ENCODE data around the gene CHD5. TPM values are rescaled to one million over a fixed set of nuclear protein-coding genes. Genes with fewer than 3 reads are reported as not detected.
A peak's percentile ranks its signal among the peaks of the same experiment; 100 is the strongest.
"Not testable (repeated sequence)": the region's sequence is repeated elsewhere in the genome, so short reads cannot be mapped to it uniquely, and the experiment has no call there.

The CHD5 gene
- not detected for polyA plus RNA-seq

DNA sequence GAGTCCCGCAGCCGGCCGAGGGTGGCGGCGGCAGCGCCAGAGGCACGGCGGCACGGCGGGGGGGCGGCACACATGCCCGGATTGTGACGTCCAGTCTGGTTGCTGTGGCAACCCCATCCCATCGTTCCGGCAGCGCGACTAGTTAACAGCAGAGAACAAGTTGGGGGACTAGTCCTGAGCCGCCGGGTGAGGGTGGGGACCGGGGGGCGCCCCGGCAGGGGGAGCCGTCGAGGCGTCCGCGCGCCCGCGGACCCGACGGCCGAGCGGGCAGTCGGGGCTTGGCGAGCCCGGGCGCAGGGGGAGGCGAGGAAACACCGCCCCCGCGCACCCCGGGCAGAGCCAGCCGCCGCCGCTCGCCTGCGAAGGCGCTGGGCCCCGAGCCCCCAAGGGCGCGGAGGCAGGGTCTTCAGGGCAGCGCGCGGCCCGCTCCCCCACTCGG lies at the start of gene CHD5:
Gene CHD5, minus strand, starts transcription at position 54 of the 439 bp plus-strand sequence. CDS start 298 bp downstream, outside the sequence.
- peak within 1 kb of the TSS; percentile 28 to 75 (median 62) for H3K4me3 Mint-ChIP-seq
- no peaks in the 10 kb centered on the region for H3K9me3 Mint-ChIP-seq
- H3K27ac Mint-ChIP-seq, result peak within 1 kb of the TSS in 1 of 3 donors; percentile 63
- H3K27me3 Mint-ChIP-seq, result peaks cover 41% of the 10 kb centered on the region
- peaks cover 2% of the 10 kb centered on the region for H3K36me3 Mint-ChIP-seq
- H3K4me1 Mint-ChIP-seq, result peaks cover 8 to 17% (median 9%) of the 10 kb centered on the region in 3 donors

DNA sequence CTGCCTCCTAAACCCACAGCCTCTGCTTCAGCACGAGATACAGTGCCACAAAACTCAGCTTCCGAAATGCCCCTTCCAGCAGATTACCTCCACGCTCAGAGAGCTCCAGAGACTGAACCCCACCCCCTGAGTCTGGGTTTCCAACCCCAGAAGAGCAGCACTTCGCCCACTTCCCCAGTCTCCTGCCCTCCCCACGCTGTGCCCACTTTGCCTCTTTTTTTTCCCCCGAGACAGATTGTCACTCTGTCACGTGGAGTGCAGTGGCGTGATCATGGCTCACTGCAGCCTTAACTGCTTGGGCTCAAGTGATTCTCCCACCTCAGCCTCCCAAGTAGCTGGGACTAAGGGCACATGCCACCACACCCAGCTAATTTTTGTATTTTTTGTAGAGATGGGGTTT lies 45.5 kb upstream of the CHD5 start:
- Mint-ChIP-seq H3K4me1 (peaks cover 0 to 2% (median 0%) of the 10 kb centered on the region in 3 donors), H3K9me3 (peaks cover 0 to 1% (median 0%) of the 10 kb centered on the region in 3 donors), H3K27me3 (no peaks in the 10 kb centered on the region), H3K4me3 (no peak overlapping the region), H3K36me3 (peaks cover 14% of the 10 kb centered on the region), H3K27ac (no peak overlapping the region)

GRCh38 chr1:6224718-6225117 lies 44.6 kb upstream of the CHD5 start:
- Mint-ChIP-seq H3K9me3 (peaks cover 0 to 1% (median 0%) of the 10 kb centered on the region in 3 donors), H3K27me3 (no peaks in the 10 kb centered on the region), H3K4me3 (no peak overlapping the region), H3K36me3 (peaks cover 15% of the 10 kb centered on the region), H3K4me1 (peaks cover 0 to 2% (median 0%) of the 10 kb centered on the region in 3 donors), H3K27ac (no peak overlapping the region)

GRCh38 chr1:6223617-6224016 lies 43.5 kb upstream of the CHD5 start:
- Mint-ChIP-seq H3K27ac (no peak overlapping the region), H3K36me3 (peaks cover 15% of the 10 kb centered on the region), H3K4me3 (no peak overlapping the region), H3K4me1 (peaks cover 0 to 2% (median 0%) of the 10 kb centered on the region in 3 donors), H3K27me3 (peaks cover 2% of the 10 kb centered on the region), H3K9me3 (peaks cover 0 to 1% (median 0%) of the 10 kb centered on the region in 3 donors)

DNA sequence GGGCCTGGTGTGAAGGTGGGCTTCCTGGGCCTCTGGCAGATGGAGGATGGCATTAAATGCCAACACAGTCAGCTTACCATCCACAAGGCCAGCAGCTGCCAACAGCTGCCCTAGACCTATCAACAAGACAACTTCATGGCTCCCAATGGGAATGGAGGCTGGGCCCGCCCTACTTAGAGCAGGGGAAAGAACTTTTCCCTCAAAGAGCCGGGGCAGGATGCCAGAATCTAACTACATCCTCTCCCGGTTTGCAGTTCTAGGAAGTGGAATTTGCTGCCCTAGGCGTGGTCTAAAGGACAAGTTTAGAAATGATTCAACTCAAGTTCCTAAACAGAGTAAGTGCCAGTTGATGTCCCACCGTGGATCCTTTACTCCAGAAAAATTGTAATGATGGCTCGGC lies 42.5 kb upstream of the CHD5 start:
- peaks cover 0 to 1% (median 0%) of the 10 kb centered on the region in 3 donors for H3K9me3 Mint-ChIP-seq
- peaks cover 2% of the 10 kb centered on the region for H3K27me3 Mint-ChIP-seq
- no peak overlapping the region for H3K4me3 Mint-ChIP-seq
- H3K27ac Mint-ChIP-seq, result no peak overlapping the region
- H3K4me1 Mint-ChIP-seq, result peaks cover 0 to 2% (median 0%) of the 10 kb centered on the region in 3 donors
- peaks cover 15% of the 10 kb centered on the region for H3K36me3 Mint-ChIP-seq

- Mint-ChIP-seq H3K9me3 (peaks cover 0 to 1% (median 0%) of the 10 kb centered on the region in 3 donors), H3K27me3 (peaks cover 2% of the 10 kb centered on the region), H3K4me3 (no peak overlapping the region), H3K4me1 (no peaks in the 10 kb centered on the region), H3K27ac (no peak overlapping the region), H3K36me3 (peaks cover 12% of the 10 kb centered on the region)
These were observed 41.2 kb upstream of the CHD5 start for GRCh38 chr1:6221210-6221784.

DNA sequence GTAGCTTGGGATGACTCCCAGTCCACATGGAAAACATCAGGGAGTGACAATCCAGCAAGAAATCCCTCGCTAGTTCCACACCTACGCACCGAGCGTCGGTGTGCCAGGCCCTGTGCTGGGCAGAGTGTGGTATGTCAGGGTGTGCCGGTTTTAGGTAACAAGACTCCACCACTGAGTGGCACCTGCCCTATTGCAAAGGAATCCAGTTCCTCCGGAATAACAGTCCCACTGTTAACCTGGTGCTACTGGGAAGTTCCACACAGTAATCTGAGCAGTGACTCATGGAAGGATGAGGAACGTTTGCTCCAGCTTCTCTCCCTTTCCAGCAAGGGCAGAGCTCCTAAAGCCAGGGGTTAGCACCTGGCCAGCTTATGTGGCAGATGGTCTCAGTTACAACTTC lies 40.1 kb upstream of the CHD5 start:
- Mint-ChIP-seq H3K27ac (no peak overlapping the region), H3K36me3 (peaks cover 10% of the 10 kb centered on the region)

GRCh38 chr1:6219641-6220040 lies 39.5 kb upstream of the CHD5 start:
- H3K4me1 Mint-ChIP-seq, H3K27ac Mint-ChIP-seq: not testable (repeated sequence)

More for the DNA sequence above, 40.1 kb upstream of the CHD5 start:
- Mint-ChIP-seq H3K9me3 (peaks cover 0 to 1% (median 0%) of the 10 kb centered on the region in 3 donors), H3K27me3 (peaks cover 9% of the 10 kb centered on the region), H3K4me3 (no peak overlapping the region), H3K4me1 (no peaks in the 10 kb centered on the region)

DNA sequence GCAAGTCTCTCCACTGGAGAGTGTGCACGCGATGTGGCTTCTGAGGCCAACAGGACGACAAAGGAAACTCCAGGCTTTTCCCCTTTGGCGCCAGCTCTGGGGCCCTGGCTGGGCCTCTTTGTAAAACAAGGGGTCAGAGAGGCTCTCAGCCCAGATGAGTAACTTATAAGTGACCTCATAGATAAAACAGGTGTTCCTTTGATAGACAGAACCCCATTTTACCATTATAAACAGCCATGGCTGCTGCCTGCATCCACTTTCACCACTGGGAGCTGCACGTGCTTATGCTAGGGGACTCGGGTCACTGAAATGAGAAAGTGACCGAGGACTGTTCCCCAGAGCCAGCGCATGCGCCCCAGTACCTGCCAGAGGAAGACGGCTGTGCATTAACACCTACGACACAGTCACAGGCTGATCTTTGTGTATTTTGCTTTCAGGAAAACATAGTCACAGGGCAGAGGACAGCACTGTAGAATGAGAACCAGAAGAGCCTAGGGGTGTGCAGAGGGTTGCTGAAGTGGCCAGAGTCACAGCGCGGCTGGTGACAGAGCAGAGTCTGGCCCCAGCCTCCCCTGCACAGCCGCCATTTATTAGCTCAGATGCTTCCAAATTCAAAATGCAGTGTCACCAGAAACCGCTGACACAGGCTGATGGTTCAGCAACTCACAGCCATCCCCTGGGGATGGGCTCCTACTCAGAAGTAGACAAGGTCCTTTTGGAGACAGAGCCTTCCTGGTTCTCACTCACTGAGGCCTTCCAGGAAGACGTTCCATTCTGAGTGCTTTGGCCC lies 38.4 kb upstream of the CHD5 start:
- Mint-ChIP-seq H3K27me3 (peaks cover 14% of the 10 kb centered on the region), H3K4me3 (no peak overlapping the region), H3K4me1 (no peaks in the 10 kb centered on the region), H3K27ac (no peak overlapping the region), H3K9me3 (peaks cover 0 to 1% (median 0%) of the 10 kb centered on the region in 3 donors), H3K36me3 (peaks cover 4% of the 10 kb centered on the region)

More at GRCh38 chr1:6219641-6220040, 39.5 kb upstream of the CHD5 start:
- H3K27me3 Mint-ChIP-seq, result peaks cover 14% of the 10 kb centered on the region
- H3K4me3 Mint-ChIP-seq, H3K9me3 Mint-ChIP-seq, H3K36me3 Mint-ChIP-seq: not testable (repeated sequence)

- no peaks in the 10 kb centered on the region for H3K9me3 Mint-ChIP-seq
These were observed 32.3 kb upstream of the CHD5 start for GRCh38 chr1:6212193-6212959.

DNA sequence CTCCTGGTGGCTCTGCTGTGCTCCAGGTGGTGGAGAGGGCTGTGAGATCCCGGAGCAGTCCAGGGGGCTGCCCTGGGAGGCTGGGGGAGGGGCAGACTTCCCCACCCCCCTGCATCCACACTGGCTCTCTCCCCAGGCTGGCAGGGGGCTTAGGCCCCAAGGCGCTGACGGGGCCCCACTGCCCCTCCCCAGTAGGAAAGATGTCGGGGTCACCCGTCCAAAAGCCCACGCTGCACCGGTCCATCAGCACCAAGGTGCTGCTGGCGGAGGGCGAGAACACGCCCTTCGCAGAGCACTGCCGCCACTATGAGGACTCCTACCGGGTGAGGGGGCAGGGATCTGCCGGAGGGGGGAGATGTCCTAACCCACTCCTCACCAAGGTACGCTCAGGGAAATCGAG lies 31.6 kb upstream of the CHD5 start:
- Mint-ChIP-seq H3K36me3 (peaks cover 1% of the 10 kb centered on the region), H3K4me1 (peaks cover 9 to 17% (median 11%) of the 10 kb centered on the region in 3 donors), H3K9me3 (no peaks in the 10 kb centered on the region), H3K27me3 (peaks cover 39% of the 10 kb centered on the region), H3K4me3 (peak overlapping the region in 1 of 4 donors; percentile 50), H3K27ac (no peak overlapping the region)

More at GRCh38 chr1:6212193-6212959, 32.3 kb upstream of the CHD5 start:
- H3K27ac Mint-ChIP-seq, result no peak overlapping the region
- peaks cover 9 to 15% (median 11%) of the 10 kb centered on the region in 3 donors for H3K4me1 Mint-ChIP-seq
- peaks cover 35% of the 10 kb centered on the region for H3K27me3 Mint-ChIP-seq
- H3K4me3 Mint-ChIP-seq, result peak overlapping the region in 1 of 4 donors; percentile 50
- H3K36me3 Mint-ChIP-seq, result no peaks in the 10 kb centered on the region

- H3K36me3 Mint-ChIP-seq, result peaks cover 1% of the 10 kb centered on the region
- H3K27ac Mint-ChIP-seq, result no peak overlapping the region
- H3K4me1 Mint-ChIP-seq, result peaks cover 9 to 18% (median 11%) of the 10 kb centered on the region in 3 donors
- H3K4me3 Mint-ChIP-seq, result no peak overlapping the region
- peaks cover 37% of the 10 kb centered on the region for H3K27me3 Mint-ChIP-seq
- H3K9me3 Mint-ChIP-seq, result no peaks in the 10 kb centered on the region
These were observed 30.7 kb upstream of the CHD5 start for GRCh38 chr1:6210591-6211355.

- no peaks in the 10 kb centered on the region for H3K9me3 Mint-ChIP-seq
These were observed 29.8 kb upstream of the CHD5 start for GRCh38 chr1:6209661-6210580.

More at GRCh38 chr1:6209661-6210580, 29.8 kb upstream of the CHD5 start:
- Mint-ChIP-seq H3K27ac (no peak overlapping the region), H3K4me1 (peaks cover 9 to 18% (median 11%) of the 10 kb centered on the region in 3 donors), H3K27me3 (peaks cover 33% of the 10 kb centered on the region), H3K4me3 (peak overlapping the region; percentile 48 to 86 (median 72)), H3K36me3 (peaks cover 1% of the 10 kb centered on the region)

Data from IgD-negative memory B cell (primary cell).